Hepatic stellate cell (primary cell): ENCODE measurements around the gene UNC119B.
"Not testable (repeated sequence)": the region's sequence is repeated elsewhere in the genome, so short reads cannot be mapped to it uniquely, and the experiment has no call there.

Source experiments
- DNase-seq: peaks from one replicate; pipeline ENCODE4 v3.0.0; 2011; ENCODE audit warnings: low spot score

Gene UNC119B

DNA sequence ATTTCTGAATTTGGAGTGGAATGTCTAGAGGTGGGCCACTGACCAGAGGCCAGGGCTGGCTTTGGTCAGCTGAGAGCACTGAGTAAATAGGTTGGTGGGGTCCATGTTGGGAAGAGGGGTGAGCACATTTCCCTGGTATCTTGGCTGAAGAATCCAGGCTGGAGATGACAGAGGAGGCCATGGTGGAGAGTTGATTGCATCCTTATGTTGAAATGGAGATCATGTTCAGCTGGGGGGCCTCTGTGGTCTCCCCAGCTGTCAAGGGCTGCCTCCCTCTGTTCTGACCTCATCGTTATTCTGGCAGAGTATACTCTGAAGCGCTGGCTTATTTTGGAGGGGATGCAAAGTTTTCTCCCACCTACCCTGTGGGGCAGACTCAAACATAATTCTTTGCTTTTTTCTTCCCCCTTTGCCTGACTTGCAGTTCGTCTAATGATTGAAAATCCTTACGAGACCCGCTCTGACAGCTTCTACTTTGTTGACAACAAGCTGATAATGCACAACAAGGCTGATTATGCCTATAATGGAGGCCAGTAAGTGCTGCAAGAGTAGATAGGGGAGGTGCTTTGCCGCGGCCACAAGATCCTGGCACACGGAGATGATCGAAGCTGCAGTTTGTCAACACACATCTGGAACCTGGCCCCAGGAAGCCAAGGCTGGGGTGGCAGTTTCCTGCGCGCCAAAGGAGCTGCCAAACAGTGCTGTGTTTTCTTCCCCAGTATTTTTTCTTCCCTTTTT lies 9.4 kb downstream of the UNC119B start:
- DNase-seq, result no peak

DNA sequence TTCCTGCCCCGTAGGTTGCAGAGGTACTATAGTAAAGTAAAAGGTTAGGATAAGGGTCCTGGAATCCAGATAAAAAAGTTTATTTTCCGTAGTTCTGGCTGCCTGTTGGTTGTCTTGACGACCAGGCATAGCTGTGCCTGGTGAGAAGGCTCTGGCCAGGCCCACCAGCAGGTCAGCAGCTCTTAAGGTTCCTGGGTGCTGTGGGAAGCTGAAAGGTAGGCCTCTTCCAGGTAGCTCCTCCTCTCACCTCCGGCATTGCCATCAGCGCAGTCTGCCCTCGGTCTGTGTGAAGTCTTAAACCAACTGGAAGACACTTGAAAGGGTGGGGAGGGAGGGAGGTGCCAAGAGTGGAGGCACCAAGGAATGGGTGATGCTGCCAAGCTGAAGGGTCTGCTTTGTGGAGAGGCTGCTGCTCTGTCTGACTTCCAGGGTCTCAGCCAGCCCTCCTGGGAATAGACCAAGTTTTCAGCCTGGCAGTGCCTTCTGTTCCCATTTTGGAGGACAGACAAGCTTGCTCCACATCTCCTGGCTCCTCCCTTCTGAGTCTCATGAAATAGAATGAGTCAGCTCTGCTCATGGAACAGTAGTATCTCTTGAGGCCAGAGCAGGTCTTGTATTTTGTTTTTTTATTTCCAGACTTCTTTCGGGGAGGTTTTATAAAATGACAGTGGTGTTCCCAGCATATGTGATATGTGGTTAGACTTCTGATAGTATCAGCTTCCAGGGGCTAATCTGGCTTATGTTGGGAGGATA lies 10.2 kb downstream of the UNC119B start:
- DNase-seq, result peak; percentile 58

DNA sequence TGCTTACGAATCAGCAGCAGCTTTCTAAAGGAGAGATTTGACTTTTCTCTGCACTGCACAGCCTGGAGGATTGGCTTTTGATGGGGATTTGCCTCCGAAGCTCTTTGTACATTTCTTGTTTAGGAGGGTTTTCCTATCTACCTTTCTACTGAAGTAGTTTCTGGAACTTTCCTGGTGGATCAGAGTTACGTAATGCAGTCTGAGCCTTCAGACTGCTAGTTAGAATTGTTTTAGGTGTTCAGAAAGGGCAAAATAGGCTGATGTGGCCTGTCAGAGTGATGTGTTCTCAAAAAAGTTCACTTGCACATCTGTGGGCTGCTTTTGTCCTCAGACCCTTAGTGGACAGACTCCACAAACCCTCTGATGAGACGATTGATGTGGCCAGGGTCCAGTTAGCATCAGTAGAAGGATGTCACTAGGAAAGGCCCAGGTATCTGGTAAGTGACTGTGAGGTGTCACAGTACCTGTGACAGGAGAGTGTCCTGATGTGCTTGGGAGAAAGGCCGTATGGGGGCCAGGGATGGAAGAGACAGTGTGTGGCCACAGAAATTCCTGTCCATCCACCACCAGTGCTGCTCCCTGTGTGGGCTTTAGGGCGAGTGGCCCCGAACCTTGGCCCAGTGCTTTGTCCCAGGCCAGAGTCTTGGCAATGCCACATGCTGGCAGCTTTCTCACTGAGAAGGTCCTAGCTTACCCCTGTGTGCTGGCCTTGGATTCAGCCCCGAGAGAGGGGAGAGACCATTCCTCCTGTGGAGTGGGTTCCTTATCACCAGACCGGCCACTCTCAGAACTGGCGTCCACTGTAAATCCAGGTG lies 10.9 kb downstream of the UNC119B start:
- no peak for DNase-seq

DNA sequence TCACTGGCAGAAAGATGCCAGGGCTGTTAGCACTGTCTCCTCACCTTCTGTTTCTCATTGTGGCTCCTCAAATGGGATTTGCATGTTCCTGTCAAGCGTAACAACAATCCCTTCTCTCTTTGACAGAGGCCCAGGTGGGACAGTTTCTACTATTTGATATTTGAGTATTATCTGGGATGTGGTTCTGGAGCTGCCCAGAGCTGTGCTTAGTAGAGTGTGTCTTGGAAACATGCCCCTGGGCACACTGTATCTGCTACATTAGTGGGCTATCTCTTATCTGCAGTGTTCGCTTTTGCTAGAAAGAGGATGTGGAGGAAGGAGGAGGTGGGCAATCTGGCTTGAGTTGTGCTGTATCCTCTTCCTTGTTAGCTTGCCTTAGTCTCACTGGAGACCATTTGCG lies 11.6 kb downstream of the UNC119B start:
- no peak for DNase-seq

DNA sequence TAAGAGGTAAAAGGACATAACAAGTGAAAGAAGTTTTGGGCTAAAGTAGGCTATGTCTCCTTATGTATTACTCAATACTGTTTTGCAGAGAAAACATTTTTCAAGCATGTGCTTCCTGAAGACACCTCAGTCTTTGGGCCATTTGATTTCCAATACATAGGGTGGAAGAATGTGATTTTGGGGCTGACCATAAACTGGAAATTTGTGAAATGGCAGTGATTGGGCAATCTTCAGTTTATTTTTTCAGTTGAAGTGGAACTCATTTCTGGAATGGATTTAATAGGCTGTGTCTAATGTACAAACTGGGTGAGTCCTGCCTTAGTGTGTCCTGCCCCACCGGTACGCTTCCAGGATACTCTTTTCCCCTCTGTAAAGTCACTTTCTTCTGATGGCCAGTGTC lies 12.5 kb downstream of the UNC119B start:
- DNase-seq, result no peak

DNA sequence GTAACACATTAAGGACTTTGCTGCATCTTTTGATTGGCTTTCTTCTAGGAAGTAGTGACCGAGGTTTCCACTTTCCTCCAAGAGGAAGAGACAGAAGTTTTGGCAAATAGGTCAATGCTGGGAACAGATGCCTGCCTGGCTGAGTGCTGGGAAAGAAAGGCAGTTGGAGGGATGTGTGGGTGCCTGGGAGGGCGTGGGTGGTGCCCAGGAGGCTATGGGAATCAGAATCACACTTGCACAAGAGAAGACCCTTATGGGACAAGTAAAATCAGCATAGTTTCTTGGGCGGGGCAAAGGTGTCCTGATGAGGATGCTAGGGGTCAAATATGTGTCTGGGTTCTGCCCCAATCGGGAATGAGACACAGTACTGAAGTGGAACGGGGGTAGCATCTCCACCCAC lies 14.5 kb downstream of the UNC119B start:
- DNase-seq, result no peak

DNA sequence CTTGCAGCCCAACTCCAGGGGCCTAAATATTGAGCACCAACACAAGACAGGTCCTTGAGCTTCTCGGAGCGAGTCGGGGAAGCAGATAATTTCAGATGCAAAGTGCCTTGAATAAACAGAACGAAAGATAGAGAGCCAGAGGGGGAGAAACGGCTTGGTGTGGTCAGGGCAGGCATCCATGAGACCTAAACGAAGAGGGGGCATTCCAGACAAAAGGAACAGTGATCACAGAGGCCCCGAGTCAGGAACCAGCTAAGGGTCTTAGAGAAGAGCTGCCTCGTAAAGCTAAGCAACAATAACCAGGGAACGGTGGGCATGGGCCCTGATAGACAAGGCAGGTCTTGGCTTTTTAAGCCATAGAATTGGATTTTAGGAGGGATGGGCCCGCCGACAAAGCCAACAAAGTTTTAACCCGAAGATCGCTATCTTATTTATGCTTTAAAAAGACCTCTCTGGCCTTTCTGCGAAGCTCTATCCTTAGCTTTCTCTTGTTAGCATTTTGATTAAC lies 14.9 kb downstream of the UNC119B start:
- no peak for DNase-seq

DNA sequence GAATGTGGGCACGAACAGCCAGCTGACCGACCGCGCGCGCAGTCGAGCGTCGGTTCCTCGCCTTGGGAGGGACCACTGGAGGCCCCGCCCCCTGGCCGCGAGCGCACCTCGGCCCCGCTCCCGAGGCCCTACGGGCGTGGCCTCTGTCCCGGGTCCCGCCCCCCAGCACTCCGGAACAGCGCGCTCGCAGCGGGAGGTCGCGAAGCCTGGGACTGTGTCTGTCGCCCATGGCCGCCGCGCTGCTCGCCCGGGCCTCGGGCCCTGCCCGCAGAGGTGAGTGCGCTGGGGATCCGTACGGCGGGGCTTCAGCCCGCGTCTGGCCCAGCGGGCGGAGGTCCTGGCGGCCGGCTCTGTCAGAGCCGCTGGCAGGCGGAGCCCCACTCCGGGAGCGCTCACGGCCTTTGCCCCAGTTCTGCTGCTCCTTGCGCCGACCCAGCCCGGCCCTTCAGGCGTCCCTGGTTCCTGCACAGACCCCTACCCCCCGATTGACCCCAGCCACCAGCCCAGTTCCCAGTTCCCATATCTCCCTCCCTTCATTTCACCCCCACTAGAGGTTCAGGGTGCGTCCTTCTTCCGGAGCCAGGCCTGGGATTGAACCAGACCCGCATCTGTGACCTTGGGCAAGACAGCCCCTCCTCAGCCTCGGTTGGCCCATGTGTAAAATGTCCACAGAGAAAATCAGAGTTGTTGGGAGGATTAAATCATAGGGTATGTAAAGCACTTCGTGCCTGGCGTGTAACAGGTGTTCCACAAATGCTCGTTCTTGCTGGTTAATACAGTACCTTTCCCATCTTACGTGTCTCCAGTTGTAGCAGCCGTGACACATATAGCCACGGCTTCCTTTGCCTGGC lies 15.6 kb downstream of the UNC119B start, which contains the start of gene ACADS:
Gene ACADS, plus strand, starts transcription at position 168 of the 851 bp plus-strand sequence. Its CDS starts 60 bp downstream, at position 228.
- DNase-seq, result peak; percentile 96

DNA sequence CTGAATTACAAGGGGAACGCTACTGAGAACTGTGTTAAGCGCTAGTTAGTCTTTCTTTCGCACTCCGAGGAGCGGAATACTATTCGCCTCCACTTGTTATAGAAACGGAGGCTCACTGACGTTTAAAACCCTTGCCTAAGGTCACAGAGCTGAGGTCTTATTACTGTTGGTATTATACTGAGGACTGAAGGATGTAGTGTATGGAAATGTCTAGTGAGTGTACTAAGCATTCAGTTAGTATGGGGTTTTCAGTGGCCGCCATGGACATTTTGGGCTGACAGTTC lies 16.2 kb downstream of the UNC119B start:
- DNase-seq, result no peak

DNA sequence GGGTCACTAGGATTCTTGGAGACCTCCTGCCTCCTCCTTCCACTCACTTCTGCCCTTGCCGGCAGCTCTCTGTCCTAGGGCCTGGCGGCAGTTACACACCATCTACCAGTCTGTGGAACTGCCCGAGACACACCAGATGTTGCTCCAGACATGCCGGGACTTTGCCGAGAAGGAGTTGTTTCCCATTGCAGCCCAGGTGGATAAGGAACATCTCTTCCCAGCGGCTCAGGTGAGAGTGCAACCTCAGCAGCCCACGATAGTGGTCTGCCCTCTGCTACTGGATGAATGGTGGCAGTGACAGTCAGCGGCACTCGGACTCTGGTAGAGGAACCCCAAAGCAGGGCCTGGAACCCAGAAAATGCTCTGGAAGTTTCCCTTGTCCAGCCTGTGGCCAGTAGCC lies 16.7 kb downstream of the UNC119B start:
- DNase-seq, result no peak

DNA sequence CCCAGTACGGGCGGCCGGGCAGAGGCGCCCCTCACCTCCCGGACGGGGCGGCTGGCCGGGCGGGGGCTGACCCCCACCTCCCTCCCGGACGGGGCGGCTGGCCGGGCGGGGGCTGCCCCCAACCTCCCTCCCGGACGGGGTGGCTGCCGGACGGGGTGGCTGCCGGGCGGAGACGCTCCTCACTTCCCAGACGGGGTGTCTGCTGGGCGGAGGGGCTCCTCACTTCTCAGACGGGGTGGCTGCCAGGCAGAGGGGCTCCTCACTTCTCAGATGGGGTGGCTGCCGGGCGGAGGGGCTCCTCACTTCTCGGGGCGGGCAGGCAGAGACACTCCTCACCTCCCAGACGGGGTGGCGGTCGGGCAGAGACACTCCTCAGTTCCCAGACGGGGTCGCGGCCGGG lies 21.9 kb downstream of the UNC119B start:
- DNase-seq, result not testable (repeated sequence)

DNA sequence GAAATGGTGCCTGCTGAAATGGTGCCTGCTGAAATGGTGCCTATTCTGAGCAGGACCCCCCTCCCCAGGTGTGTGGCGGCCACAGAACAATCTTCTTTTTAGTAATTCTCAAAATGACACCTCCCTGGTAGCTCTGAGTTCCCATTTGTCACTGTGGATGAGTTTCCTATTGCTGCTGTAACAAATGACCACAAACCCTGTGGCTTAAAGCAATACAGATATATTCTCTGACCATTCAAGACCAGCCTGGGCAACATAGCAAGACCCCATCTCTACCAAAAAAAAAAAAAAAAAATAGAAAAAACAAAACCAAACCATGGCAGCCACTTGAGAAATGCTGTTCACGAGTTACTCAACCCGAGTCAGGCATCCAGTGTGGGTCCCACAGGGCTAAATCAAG lies 23.3 kb downstream of the UNC119B start:
- no peak for DNase-seq

DNA sequence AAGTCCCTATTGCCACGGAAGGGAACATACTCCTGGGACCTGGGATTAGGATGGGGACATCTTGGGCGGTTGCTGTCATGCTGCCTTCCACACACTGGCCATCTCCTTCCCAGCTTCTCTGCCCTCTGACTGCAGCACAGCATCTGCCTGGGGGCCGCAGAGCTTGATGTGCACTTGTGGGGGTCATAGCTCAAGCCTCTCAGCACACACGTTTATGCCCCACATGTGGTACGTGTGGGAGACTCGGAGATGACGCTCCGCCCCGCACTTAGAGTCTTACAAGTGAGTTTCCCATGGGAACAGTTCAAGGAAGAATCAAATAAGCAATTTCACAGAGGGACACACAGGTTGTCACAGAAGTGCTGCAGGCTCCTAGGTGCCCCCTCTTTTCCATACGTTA lies 24.0 kb downstream of the UNC119B start:
- DNase-seq, result no peak

DNA sequence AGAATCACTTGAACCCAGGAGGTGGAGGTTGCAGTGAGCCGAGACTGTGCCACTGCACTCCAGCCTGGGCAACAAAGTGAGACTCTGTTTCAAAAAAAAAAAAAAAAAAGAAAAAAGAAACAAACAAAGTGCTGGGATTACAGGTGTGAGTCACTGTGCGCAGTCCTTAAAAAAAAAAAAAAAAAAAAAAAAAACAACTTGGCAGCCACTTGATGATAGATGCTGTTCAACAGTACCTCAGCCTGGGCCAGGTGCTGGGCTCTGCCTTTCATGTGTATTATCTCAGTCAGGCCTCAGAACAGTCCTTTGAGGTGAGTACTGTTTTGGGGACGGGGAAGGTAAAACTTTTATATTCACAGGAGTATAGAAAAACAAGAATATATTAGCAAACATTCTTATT lies 24.9 kb downstream of the UNC119B start:
- no peak for DNase-seq

DNA sequence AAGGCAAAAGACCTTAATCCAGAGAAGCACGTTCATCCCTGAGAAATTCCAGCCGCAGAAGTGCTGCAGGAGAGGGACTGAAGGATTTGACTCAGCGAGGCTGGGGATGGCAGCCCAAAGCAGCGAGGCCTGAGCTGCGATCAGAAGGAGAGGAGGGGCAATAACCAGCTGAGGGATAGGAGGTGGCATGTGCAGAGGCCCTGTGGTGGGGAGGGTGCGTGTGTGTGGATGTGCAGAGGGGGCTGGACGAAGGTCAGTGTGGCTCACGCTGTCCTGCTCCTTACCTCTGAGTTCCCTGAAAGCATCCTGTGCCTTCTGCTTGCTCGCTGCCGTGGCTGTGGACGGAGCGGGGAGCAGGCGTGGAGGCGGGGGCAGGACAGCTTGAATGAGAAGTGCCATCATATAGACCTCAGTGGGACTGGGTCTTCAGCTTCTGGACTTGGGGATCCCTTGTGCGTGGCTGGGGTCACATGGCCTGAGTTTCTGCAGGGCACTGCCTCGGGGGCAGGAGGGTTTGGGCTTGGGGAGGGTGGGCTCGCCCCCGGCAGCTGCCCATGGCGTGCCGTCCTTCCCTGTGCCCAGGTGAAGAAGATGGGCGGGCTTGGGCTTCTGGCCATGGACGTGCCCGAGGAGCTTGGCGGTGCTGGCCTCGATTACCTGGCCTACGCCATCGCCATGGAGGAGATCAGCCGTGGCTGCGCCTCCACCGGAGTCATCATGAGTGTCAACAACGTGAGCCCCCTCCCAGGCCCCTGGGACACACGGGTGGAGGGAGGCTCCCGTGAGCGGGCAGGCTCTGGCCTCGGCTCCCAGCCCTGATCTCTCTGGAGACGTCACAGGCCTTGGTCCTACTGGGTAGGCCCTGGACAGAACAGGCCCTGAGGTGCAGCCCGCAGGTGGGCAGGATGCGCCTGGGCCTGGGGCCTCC lies 26.4 kb downstream of the UNC119B start:
- DNase-seq, result no peak

DNA sequence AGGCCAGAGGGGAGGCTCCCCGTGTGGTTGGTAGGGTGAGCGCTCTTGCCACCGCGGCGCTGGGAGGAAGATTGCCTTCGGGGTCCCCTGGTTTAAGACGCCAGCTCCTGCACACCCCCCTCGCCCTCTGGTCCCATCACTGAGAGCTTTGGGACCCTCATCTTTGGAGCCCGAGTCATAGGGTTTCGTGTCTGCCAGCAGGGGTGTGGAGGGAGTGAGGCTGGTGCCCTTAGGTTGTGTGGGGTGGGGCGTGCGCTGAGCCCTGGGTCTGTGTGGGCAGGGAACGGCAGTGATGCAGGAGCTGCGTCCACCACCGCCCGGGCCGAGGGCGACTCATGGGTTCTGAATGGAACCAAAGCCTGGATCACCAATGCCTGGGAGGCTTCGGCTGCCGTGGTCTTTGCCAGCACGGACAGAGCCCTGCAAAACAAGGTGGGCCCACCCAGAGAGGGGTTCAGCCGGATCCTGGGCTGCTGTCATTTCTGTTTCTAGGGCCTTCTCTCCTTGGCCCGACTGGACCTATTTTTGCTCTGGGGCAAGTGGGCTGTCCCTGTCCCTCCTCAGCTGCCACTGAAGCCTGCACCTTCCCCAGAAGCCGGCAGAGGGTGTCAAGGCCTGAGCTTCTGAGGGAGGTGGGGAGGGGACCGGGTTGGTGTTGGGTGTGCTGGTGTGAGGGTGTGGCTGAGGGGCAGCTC lies 27.4 kb downstream of the UNC119B start:
- DNase-seq, result no peak

DNA sequence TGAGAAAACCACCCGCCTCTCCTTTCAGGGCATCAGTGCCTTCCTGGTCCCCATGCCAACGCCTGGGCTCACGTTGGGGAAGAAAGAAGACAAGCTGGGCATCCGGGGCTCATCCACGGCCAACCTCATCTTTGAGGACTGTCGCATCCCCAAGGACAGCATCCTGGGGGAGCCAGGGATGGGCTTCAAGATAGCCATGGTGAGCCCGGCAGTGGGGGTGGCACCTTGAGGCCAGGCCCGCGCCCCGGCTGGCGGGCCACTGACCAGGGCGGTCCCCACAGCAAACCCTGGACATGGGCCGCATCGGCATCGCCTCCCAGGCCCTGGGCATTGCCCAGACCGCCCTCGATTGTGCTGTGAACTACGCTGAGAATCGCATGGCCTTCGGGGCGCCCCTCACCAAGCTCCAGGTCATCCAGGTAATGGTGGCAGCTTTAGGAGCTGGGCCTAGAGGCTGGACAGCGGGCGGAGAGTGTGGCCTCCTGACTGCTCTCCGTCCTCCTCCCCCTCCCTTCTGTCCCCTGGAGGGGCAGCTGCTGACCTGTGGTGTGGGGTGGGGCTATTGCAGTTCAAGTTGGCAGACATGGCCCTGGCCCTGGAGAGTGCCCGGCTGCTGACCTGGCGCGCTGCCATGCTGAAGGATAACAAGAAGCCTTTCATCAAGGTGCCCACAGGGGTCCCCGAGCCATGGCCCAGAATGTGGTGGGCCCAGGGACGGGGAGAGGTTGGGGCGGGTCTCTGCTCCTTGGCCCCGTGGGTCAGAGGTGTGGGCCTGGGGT lies 28.2 kb downstream of the UNC119B start:
- no peak for DNase-seq

DNA sequence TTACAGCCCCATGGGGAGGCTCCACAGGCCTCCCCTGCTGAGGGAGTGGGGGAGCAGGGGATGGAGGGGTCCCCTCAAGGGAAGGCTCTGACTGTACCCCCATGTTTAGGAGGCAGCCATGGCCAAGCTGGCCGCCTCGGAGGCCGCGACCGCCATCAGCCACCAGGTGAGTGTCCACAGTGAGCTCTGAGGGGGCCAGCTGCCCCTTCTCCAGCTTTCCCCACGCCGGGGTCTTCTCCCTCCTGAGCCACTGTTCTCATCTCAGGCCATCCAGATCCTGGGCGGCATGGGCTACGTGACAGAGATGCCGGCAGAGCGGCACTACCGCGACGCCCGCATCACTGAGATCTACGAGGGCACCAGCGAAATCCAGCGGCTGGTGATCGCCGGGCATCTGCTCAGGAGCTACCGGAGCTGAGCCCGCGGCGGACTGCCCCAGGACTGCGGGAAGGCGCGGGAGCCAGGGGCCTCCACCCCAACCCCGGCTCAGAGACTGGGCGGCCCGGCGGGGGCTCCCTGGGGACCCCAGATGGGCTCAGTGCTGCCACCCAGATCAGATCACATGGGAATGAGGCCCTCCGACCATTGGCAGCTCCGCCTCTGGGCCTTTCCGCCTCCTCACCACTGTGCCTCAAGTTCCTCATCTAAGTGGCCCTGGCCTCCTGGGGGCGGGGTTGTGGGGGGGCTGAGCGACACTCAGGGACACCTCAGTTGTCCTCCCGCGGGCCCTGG lies 28.9 kb downstream of the UNC119B start:
- no peak for DNase-seq
